Spinal cord (tissue), 10 donors: ENCODE results near the gene APBA2. TPM values are rescaled to one million over a fixed set of nuclear protein-coding genes. Genes with fewer than 3 reads are reported as not detected.
"Not testable (repeated sequence)": the region's sequence is repeated elsewhere in the genome, so short reads cannot be mapped to it uniquely, and the experiment has no call there.

Experiments used
- DNase-seq, 6 donors: peaks; one replicate each; pipeline versions ENCODE4 v3.0.0 to v3.0.0-alpha.2; 2013 to 2015; ENCODE audit warnings: low spot score in 6 of 6, low read depth in 4 of 6
- H3K27ac ChIP-seq: one replicate; pipeline ENCODE4 v1.5.1; 2013; ENCODE audit warnings: low read depth, low read length, control low read depth
- H3K27me3 ChIP-seq: one replicate; pipeline ENCODE4 v1.6.1; 2013; ENCODE audit warnings: low read length; ENCODE audit not compliant: control insufficient read depth, insufficient read depth
- H3K36me3 ChIP-seq: one replicate; pipeline ENCODE4 v1.6.1; 2013; ENCODE audit warnings: low read length; ENCODE audit not compliant: control insufficient read depth, insufficient read depth
- H3K4me1 ChIP-seq: one replicate; pipeline ENCODE4 v1.6.1; 2013; ENCODE audit warnings: low read length; ENCODE audit not compliant: control insufficient read depth, insufficient read depth
- H3K4me3 ChIP-seq: one replicate; pipeline ENCODE4 v1.5.1; 2013; ENCODE audit warnings: low read depth, low read length, control low read depth
- H3K9me3 ChIP-seq: one replicate; pipeline ENCODE4 v1.6.1; 2013; ENCODE audit warnings: low read length; ENCODE audit not compliant: control insufficient read depth, insufficient read depth
- WGBS: methylation state at CpG from one replicate; pipeline ENCODE4 v1.1.5; 2013; ENCODE audit warnings: missing lambda C conversion rate; ENCODE audit not compliant: insufficient coverage; 5-methylcytosine and 5-hydroxymethylcytosine counted together
- polyA plus RNA-seq, 2 donors: library from polyadenylated mRNA; unstranded; fragments of 120-200 nt; gene quantifications; one replicate each; pipeline ENCODE4 v1.2.1, GENCODE V29; 2013; ENCODE audit not compliant: insufficient read length in 2 of 2
- total RNA-seq, 2 donors: library from RNA; depleted of rRNA in 1 of 2; stranded (reverse); fragments of 120-200 nt in 1 of 2; fragments of >200 nt in 1 of 2; gene quantifications; one replicate each; pipeline versions ENCODE4 v1.2.3 to v1.2.4, GENCODE V29; 2013 to 2014
- donor health status: healthy.

APBA2 gene
- total and polyA plus RNA-seq, 4 donors, result 46.2 to 111 (median 89.9) TPM

DNA sequence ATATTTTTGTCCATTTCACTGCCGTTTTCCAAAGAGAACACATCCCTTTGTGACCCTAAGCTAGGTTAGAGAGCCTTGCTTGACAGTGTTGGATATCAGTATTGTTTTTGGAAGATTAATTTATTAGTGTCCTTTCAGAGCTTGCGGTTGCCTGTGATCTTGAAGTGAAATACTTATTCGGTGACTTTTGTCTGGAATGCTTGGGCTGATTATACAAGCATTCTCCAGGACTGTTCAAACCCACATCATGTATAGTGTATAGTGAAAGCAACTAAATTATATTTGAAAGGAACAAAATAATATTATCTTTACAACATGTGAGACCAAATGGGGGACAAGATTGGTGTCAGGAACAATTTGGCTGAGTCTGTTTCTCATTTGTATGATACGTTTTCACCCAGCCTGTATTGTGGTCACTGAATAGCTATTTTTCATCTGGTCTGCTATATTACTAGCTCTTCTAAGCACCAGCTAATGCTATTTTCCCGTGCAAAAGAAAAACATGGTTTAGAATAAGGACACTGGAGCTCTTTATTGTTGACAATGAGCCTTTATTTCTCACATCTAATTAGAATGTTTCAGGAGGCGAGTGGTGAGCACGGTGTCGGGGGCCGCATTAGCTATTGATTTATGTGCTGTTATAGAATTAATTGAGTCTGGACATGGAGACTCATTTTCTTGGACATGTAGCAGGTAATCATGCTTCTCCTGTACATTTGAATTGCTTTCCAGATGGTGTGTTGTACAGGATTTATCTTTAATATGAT, 158.1 kb downstream of the APBA2 start:
- peak overlapping the region; percentile 74 for H3K27ac ChIP-seq
- no peaks in the 10 kb centered on the region for H3K27me3 ChIP-seq
- DNase-seq, result peak in 2 of 6 donors; percentile 70 to 91
- no peaks in the 10 kb centered on the region for H3K9me3 ChIP-seq
- H3K4me3 ChIP-seq, result no peak overlapping the region
- 14% methylated on average over 4 of the region's 9 CpGs for WGBS
- no peaks in the 10 kb centered on the region for H3K36me3 ChIP-seq
- H3K4me1 ChIP-seq, result peaks cover 43% of the 10 kb centered on the region

DNA sequence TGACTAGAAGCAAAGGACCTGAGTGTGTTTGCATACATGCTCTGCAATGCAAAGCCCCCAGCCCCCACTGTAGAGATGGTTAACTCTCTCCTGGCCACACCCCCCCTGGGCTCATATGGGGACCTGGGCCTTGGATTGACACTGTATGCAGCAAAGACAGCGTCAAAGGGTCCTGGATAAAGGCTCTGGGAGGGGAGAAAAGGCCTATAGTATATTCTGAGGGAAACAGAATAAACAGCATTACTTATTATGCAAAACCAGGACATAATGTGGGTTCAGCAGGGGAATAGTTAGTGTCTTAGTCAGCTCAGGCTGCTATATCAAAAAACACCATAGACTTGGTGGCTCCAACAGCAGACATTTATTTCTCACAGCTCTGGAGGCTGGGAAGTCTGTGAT, 158.7 kb downstream of the APBA2 start:
- Histone ChIP-seq H3K9me3 (no peaks in the 10 kb centered on the region), H3K4me1 (peaks cover 41% of the 10 kb centered on the region), H3K27me3 (no peaks in the 10 kb centered on the region), H3K27ac (peak overlapping the region; percentile 74), H3K36me3 (no peaks in the 10 kb centered on the region), H3K4me3 (no peak overlapping the region)
- peak in 1 of 6 donors; percentile 52 for DNase-seq
- WGBS, result no CpG with 5 or more reads among the region's 1 CpG

- DNase-seq, H3K27me3 ChIP-seq, H3K4me3 ChIP-seq, H3K9me3 ChIP-seq, H3K36me3 ChIP-seq, H3K27ac ChIP-seq: not testable (repeated sequence)
- WGBS, result 74% methylated on average over 4 of the region's 7 CpGs
- peaks cover 39% of the 10 kb centered on the region for H3K4me1 ChIP-seq
These were observed 159.4 kb downstream of the APBA2 start for GRCh38 chr15:29045161-29045560.

DNA sequence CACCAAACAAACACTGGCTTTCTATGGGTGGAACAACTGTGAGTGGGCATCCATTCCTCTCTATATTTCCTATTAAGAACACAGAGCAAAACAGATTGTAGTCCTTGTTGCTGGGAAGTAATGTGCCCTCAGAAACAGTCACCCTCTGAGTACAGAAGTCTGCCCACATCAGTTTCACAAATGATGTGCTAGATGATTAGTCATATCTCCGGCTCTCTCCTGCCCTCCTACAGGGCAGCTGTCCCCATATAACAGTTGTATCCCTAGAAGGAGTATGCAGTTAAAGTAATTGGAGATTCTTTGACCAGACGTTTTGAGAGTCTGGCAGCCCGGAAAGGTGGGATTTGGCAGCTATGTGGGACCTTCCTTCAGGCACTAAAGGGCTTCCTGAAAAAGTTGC, 159.9 kb downstream of the APBA2 start:
- no peak overlapping the region for H3K27ac ChIP-seq
- 60% methylated on average over 2 of the region's 3 CpGs for whole genome bisulfite sequencing
- no peak for DNase-seq
- no peaks in the 10 kb centered on the region for H3K27me3 ChIP-seq
- H3K36me3 ChIP-seq, result no peaks in the 10 kb centered on the region
- H3K9me3 ChIP-seq, result no peaks in the 10 kb centered on the region
- H3K4me1 ChIP-seq, result peaks cover 40% of the 10 kb centered on the region
- no peak overlapping the region for H3K4me3 ChIP-seq

DNA sequence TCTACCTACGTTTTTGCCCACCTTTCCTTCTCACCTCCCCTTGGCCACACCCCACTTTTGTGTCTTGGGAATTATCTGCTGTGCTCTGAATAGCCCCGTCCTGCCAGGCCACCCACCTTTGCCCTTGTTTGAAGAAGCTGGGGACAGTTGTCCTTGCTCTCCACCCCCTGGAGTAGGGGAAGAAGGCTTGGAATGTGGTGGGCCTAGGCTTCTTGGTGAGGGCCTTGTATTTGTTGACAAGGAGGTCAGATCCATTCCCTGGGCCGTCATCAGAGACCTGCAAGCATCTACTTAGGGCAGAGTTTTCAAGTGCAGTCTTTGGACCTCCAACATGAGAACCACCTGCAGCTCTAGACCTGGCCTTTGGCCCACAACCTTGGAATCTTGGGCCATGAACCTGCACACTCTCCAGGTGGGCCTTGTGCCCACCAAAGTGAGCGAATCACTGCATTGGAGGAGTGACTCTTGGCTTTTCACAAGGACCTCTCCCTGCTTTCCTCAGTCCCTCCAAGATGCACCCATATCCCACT, 160.6 kb downstream of the APBA2 start:
- no peaks in the 10 kb centered on the region for H3K27me3 ChIP-seq
- peak overlapping the region; percentile 67 for H3K27ac ChIP-seq
- WGBS, result 93% methylated on average over 4 of the region's 4 CpGs
- no peak for DNase-seq
- peaks cover 42% of the 10 kb centered on the region for H3K4me1 ChIP-seq
- no peaks in the 10 kb centered on the region for H3K9me3 ChIP-seq
- no peaks in the 10 kb centered on the region for H3K36me3 ChIP-seq
- H3K4me3 ChIP-seq, result no peak overlapping the region

GRCh38 chr15:29046977-29047376, 161.2 kb downstream of the APBA2 start:
- peak in 2 of 6 donors; percentile 45 to 56 for DNase-seq
- Histone ChIP-seq H3K36me3 (no peaks in the 10 kb centered on the region), H3K4me3 (no peak overlapping the region), H3K9me3 (no peaks in the 10 kb centered on the region), H3K27me3 (no peaks in the 10 kb centered on the region), H3K4me1 (peaks cover 41% of the 10 kb centered on the region), H3K27ac (peak overlapping the region; percentile 67)
- 79% methylated on average over 3 of the region's 5 CpGs for WGBS

DNA sequence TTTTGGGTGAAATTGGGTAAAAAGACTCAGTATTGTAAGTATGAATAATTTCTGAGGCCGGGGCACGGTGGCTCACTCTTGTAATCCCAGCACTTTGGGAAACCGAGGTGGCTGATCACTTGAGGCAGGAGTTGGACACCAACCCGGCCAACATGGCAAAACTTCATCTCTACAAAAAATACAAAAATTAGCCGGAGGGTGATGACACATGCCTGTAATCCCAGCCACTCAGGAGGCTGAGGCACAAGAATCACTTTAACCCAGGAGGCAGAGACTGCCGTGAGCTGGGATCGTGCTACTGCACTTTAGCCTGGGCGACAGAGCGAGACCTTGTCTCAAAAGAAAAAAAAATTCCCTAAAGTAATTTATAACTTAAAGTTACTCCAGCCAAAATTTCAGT, 162.2 kb downstream of the APBA2 start:
- Histone ChIP-seq H3K4me3 (no peak overlapping the region), H3K36me3 (no peaks in the 10 kb centered on the region), H3K4me1 (peaks cover 31% of the 10 kb centered on the region), H3K27ac (no peak overlapping the region), H3K27me3 (no peaks in the 10 kb centered on the region), H3K9me3 (no peaks in the 10 kb centered on the region)
- WGBS, result 93% methylated on average over 4 of the region's 9 CpGs
- no peak for DNase-seq

- H3K4me3 ChIP-seq, result no peak overlapping the region
- H3K9me3 ChIP-seq, result no peaks in the 10 kb centered on the region
- H3K4me1 ChIP-seq, result peaks cover 15% of the 10 kb centered on the region
- H3K36me3 ChIP-seq, result peaks cover 19% of the 10 kb centered on the region
- peak in 1 of 6 donors; percentile 22 for DNase-seq
- 71% methylated on average over 6 of the region's 6 CpGs for WGBS
- no peak overlapping the region for H3K27ac ChIP-seq
- H3K27me3 ChIP-seq, result no peaks in the 10 kb centered on the region
These were observed 165.1 kb downstream of the APBA2 start for GRCh38 chr15:29050870-29051269.

GRCh38 chr15:29051422-29051821, 165.6 kb downstream of the APBA2 start:
- 64% methylated on average over 3 of the region's 6 CpGs for WGBS
- Histone ChIP-seq H3K36me3 (peaks cover 19% of the 10 kb centered on the region), H3K4me1 (peaks cover 10% of the 10 kb centered on the region), H3K4me3 (no peak overlapping the region), H3K27ac (no peak overlapping the region), H3K27me3 (no peaks in the 10 kb centered on the region), H3K9me3 (no peaks in the 10 kb centered on the region)
- peak in 1 of 6 donors; percentile 17 for DNase-seq

DNA sequence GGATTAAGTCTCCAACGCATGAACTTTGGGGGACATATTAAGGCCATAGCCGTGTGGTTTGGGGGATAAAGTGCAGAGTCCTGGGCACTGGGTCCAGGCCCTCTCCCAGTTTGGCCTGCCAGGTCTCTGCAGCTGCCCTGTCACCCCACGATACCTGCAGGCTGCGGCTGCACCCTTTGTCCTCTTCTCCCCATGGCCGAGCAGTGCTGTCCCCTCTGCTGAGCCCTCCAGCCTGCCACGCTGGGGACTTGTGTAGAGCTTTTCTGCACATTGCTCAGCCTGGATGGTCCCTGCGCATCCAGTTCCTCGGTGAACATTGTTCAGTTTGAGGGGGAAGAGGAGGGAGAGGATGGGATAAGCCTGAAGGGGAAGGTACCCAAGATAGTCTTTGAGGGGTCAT, 167.2 kb downstream of the APBA2 start:
- WGBS, result 100% methylated on average over 7 of the region's 8 CpGs

More for the DNA sequence above, 167.2 kb downstream of the APBA2 start:
- no peak for DNase-seq
- Histone ChIP-seq H3K27ac (no peak overlapping the region), H3K9me3 (no peaks in the 10 kb centered on the region), H3K4me3 (no peak overlapping the region), H3K27me3 (no peaks in the 10 kb centered on the region), H3K36me3 (peaks cover 19% of the 10 kb centered on the region), H3K4me1 (peaks cover 13% of the 10 kb centered on the region)
